OCI-LY3 (cell line): ENCODE data around the gene DHRSX.
"Not testable (repeated sequence)": the region's sequence is repeated elsewhere in the genome, so short reads cannot be mapped to it uniquely, and the experiment has no call there.

ENCODE experiments used
- EZH2phosphoT487 ChIP-seq: fragments of 200-600 bp; shearing (Covaris generic); IDR thresholded peaks from 2 replicates; pipeline ENCODE4 v1.6.1; 2018; ENCODE audit warnings: antibody characterized with exemption, mixed run types, low read depth
- TF ChIP-seq, protein P1 (sequence below): fragments of 200-600, 300-600 bp; sonication (generic); IDR thresholded peaks from 2 replicates; pipeline ENCODE4 v1.5.1; 2014; ENCODE audit warnings: antibody characterized with exemption, low read length, low read depth

DNA sequence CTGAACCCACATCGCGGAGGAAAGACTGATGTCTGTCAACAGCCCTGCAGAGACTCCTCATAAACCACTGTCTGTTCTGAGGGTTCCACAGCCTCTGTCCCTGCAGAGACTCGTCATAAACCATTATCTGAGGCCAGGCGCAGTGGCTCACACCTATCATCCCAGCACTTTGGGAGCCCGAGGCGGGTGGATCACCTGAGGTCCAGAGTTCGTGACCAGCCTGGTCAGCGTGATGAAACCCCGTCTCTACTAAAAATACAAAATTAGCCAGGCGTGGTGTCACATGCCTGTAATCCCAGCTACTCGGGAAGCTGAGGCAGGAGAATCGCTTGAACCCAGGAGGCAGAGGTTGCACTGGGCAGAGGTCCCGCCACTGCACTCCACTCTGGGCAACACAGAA is 259.3 kb downstream of the DHRSX start:
- TF ChIP-seq, protein P1, sequence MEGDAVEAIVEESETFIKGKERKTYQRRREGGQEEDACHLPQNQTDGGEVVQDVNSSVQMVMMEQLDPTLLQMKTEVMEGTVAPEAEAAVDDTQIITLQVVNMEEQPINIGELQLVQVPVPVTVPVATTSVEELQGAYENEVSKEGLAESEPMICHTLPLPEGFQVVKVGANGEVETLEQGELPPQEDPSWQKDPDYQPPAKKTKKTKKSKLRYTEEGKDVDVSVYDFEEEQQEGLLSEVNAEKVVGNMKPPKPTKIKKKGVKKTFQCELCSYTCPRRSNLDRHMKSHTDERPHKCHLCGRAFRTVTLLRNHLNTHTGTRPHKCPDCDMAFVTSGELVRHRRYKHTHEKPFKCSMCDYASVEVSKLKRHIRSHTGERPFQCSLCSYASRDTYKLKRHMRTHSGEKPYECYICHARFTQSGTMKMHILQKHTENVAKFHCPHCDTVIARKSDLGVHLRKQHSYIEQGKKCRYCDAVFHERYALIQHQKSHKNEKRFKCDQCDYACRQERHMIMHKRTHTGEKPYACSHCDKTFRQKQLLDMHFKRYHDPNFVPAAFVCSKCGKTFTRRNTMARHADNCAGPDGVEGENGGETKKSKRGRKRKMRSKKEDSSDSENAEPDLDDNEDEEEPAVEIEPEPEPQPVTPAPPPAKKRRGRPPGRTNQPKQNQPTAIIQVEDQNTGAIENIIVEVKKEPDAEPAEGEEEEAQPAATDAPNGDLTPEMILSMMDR: not testable (repeated sequence)
- not testable (repeated sequence) for TF ChIP-seq EZH2phosphoT487
